Glutamatergic neuron (in vitro differentiated cells): ENCODE results near the gene MYL6B. TPM values are rescaled to one million over a fixed set of nuclear protein-coding genes. Genes with fewer than 3 reads are reported as not detected.
"Not testable (repeated sequence)": the region's sequence is repeated elsewhere in the genome, so short reads cannot be mapped to it uniquely, and the experiment has no call there.

Source experiments
- DNase-seq: peaks from one replicate; pipeline ENCODE4 v3.0.0; 2022
- H3K27ac Mint-ChIP-seq: one replicate; pipeline ENCODE4 v1.8.0; 2020; ENCODE audit warnings: mild to moderate bottlenecking, mixed read lengths, inconsistent platforms; ENCODE audit not compliant: unreplicated experiment
- H3K27me3 Mint-ChIP-seq: one replicate; pipeline ENCODE4 v1.8.0; 2020; ENCODE audit warnings: mild to moderate bottlenecking, moderate library complexity, mixed read lengths, inconsistent platforms; ENCODE audit not compliant: unreplicated experiment
- H3K36me3 Mint-ChIP-seq: one replicate; pipeline ENCODE4 v1.8.0; 2020; ENCODE audit warnings: mild to moderate bottlenecking, mixed read lengths, inconsistent platforms; ENCODE audit not compliant: unreplicated experiment
- H3K4me1 Mint-ChIP-seq: one replicate; pipeline ENCODE4 v1.8.0; 2020; ENCODE audit warnings: mild to moderate bottlenecking, low read depth, mixed read lengths, inconsistent platforms; ENCODE audit not compliant: unreplicated experiment
- H3K4me3 Mint-ChIP-seq: one replicate; pipeline ENCODE4 v1.8.0; 2020; ENCODE audit warnings: mild to moderate bottlenecking, mixed read lengths, inconsistent platforms; ENCODE audit not compliant: unreplicated experiment
- H3K9me3 Mint-ChIP-seq: one replicate; pipeline ENCODE4 v1.8.0; 2020; ENCODE audit warnings: mild to moderate bottlenecking, moderate library complexity, mixed read lengths, inconsistent platforms; ENCODE audit not compliant: unreplicated experiment
- CTCF ChIP-seq: fragments of 200-600 bp; sonication (generic); IDR thresholded peaks from one replicate; pipeline ENCODE4 v1.5.0; 2021; ENCODE audit not compliant: partially characterized antibody, unreplicated experiment
- total RNA-seq: library from RNA; stranded (reverse); fragmentation: NEBNext Ultra II Directional; extraction: Animal tissue kit (Norgen Biotek cat#: 25700); gene quantifications from one replicate; pipeline ENCODE4 v1.2.1, GENCODE V29; 2021; ENCODE audit not compliant: unreplicated experiment

The MYL6B gene
- total RNA-seq, 1 donor from 2014 or later, result 232 TPM

GRCh38 chr12:56189918-56190694 is 37.7 kb downstream of the MYL6B start:
- H3K4me3 Mint-ChIP-seq, result peak overlapping the region; percentile 97

GRCh38 chr12:56190695-56191155 is 38.3 kb downstream of the MYL6B start:
- H3K9me3 Mint-ChIP-seq, result peaks cover 23% of the 10 kb centered on the region
- peaks cover 8% of the 10 kb centered on the region for H3K4me1 Mint-ChIP-seq
- H3K36me3 Mint-ChIP-seq, result peaks cover 4% of the 10 kb centered on the region
- peak overlapping the region; percentile 96 for H3K27ac Mint-ChIP-seq
- peak overlapping the region; percentile 97 for H3K4me3 Mint-ChIP-seq
- TF ChIP-seq CTCF, result no peak
- peaks cover 21% of the 10 kb centered on the region for H3K27me3 Mint-ChIP-seq
- no peak for DNase-seq

More at GRCh38 chr12:56189918-56190694, 37.7 kb downstream of the MYL6B start:
- Mint-ChIP-seq H3K9me3 (peaks cover 24% of the 10 kb centered on the region), H3K36me3 (peaks cover 4% of the 10 kb centered on the region), H3K27ac (peak overlapping the region; percentile 96), H3K27me3 (peaks cover 21% of the 10 kb centered on the region), H3K4me1 (peaks cover 8% of the 10 kb centered on the region)
- peak; percentile 37 for TF ChIP-seq CTCF
- peak; percentile 90 for DNase-seq

- peaks cover 21% of the 10 kb centered on the region for H3K27me3 Mint-ChIP-seq
- H3K4me3 Mint-ChIP-seq, result no peak overlapping the region
- peaks cover 4% of the 10 kb centered on the region for H3K36me3 Mint-ChIP-seq
Observed at GRCh38 chr12:56192582-56192981, 40.2 kb downstream of the MYL6B start.

GRCh38 chr12:56193025-56193578 is 40.7 kb downstream of the MYL6B start:
- Mint-ChIP-seq H3K36me3 (peaks cover 4% of the 10 kb centered on the region), H3K27me3 (peaks cover 21% of the 10 kb centered on the region), H3K27ac (peak overlapping the region; percentile 2), H3K4me1 (peaks cover 2% of the 10 kb centered on the region), H3K9me3 (peaks cover 23% of the 10 kb centered on the region), H3K4me3 (peak overlapping the region; percentile 35)
- DNase-seq, result peak; percentile 68
- peak; percentile 78 for TF ChIP-seq CTCF

More at GRCh38 chr12:56192582-56192981, 40.2 kb downstream of the MYL6B start:
- H3K9me3 Mint-ChIP-seq, result peaks cover 22% of the 10 kb centered on the region
- H3K4me1 Mint-ChIP-seq, result peaks cover 6% of the 10 kb centered on the region
- no peak overlapping the region for H3K27ac Mint-ChIP-seq
- no peak for TF ChIP-seq CTCF
- DNase-seq, result no peak

- H3K4me1 Mint-ChIP-seq, H3K27ac Mint-ChIP-seq, H3K27me3 Mint-ChIP-seq, H3K9me3 Mint-ChIP-seq, H3K36me3 Mint-ChIP-seq, DNase-seq: not testable (repeated sequence)
- peak overlapping the region; percentile 25 for H3K4me3 Mint-ChIP-seq
Observed at GRCh38 chr12:56196818-56197550, 44.6 kb downstream of the MYL6B start.
